HS-5 (cell line): ENCODE data around the gene ENKD1.

Experiments
- DNase-seq: peaks from one replicate; pipeline ENCODE4 v3.0.0-alpha.2; 2012; ENCODE audit warnings: low read depth

ENKD1 gene

DNA sequence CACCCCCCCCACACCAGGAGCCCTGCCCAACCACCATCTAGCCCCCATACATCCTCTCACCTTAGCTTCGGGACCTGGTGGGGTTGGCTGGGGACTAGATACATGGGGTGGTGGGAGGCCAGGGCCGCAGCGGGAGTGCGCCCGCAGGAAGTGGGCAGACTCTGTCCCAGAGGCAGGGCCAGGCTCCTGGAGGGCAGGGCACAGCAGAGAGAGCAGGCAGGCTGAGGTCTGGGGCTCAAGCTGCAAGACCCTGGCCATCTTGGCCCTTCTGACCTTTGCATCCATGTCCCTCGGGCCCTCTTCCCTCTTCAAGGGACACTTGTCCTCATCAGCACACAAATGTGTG, 2.7 kb downstream of the ENKD1 start:
- no peak for DNase-seq

DNA sequence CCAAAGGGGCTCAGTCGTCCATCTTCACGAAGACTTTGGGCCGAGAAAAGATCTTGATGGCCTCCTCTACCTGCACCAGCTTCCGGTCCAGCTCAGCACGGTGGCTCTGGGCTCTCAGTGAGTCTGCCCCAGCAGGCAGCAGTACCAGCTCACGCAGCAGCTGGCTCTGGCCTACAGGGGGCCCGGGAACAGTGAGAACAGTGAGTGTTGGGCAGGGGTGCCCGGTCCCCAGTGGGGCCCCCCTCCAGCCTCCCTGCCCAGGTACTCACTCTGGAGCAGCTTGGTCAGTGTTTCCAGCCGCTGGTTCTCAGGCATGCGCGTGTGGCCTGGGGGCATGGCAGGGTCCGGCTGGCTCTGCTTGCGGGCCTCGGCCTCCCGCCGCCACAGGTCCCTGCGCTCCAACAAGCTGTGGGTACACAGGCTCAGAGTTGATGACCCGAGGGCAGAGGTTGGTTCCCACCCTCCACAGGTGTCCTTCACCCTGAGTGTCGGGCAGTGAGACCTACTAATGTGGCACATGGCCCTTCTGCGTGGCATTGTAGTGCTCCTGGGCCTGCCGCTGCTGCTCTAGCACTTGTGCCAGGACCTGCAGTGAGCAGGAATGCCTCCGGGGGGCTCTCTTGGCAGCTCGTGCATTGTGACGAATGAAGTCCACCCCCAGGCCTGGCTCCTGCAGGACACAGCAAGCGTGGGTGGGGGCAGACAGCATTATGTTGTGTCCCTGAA, 3.2 kb downstream of the ENKD1 start:
- DNase-seq, result no peak

DNA sequence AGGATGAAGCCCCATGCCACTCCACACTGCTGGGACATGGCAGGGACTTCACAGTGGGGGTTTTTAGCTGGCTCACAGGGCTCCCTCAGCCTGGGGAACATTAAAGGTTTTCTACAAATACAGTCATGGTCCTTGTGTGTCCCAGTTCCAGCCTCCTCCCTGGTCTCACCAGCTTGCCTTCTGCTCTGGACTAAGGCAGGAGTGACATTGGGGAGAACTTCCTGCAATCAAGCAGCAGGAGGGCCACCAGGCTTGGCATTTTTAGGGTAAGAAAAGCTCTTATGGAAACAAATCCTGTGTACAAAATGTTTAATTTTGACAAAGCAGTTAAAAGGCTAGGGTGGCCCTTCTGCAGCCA, 3.9 kb downstream of the ENKD1 start:
- no peak for DNase-seq

GRCh38 chr16:67661886-67662652, 4.5 kb downstream of the ENKD1 start:
- no peak for DNase-seq

DNA sequence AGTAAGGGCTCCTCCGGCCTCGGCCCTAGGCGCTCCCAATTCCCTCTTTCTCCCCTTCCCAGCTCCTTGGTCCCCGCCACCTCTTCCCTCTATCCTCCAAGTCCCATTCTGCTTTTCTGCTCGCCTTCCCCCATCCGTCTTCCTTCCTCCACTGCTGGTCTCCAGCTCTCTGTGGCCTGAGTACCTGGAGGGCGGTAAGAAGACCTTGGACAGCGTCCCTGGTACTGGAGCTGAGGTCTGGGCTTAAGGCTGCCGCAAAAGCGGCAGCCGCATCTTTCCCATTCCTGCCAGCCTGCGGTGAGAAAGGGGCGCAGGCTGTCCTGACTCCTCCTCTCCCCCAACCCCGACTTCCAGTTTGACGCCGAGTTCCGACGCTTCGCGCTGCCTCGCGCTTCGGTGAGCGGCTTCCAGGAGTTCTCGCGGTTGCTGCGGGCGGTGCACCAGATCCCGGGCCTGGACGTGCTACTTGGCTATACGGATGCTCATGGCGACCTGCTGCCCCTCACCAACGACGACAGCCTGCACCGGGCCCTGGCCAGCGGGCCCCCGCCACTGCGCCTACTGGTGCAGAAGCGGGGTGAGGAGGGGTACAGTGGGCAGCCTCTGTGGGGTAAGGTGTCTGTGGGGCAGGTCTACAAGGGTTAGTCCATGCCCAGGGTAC, 5.3 kb downstream of the ENKD1 start:
- DNase-seq, result no peak

GRCh38 chr16:67660564-67661028, 6.0 kb downstream of the ENKD1 start, which contains the start of gene PARD6A:
Gene PARD6A, plus strand, starts transcription at chr16:67660960. Its CDS starts 79 bp downstream, at chr16:67661039.
- peak; percentile 68 for DNase-seq

DNA sequence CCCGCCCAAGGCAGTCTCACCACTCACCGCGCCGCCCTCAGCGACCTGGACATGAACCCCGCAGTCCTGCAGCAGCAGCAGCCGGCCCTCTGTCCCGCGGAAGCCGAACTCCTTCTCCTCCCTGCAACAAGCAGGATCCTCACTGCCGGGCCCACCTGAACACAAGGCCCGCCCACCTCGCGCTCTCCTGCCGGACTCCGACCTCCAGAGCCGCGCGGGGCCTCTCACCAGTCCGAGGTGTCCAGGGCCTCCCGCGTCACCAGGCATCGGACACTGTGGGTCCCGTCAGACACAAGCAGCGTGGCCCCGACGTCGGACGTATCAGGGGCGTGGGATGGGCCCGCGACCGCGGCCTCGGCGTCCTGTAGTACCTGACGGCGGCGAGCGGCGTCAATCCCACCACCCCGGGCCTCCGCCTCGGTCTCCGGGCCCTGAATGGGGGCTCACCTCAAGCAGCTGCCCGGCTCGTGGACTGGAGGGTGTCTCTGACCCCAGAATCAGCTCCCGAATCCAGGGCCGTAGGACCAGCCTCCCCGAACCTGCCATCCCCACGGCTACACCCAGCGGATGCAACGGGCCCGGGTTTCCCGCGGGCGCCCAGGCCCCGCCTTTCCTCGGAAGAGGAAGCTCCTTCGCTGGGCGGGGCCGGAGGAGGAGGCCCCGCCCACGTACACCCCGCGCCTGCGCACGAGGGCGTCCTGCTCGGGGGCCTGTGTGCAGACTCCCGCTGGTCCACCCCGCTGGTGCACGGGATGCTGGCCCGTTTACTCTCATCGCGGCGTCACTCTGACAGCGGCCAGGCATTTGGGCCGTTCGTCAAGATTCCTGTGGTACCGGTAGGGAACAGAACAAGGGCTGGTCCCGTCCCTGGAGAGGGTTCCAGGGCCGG, 6.6 kb downstream of the ENKD1 start, which contains the start of gene ACD:
Gene ACD, minus strand, starts transcription at position 586 of the 889 bp plus-strand sequence. Its CDS starts 40 bp downstream, at position 546.
- no peak for DNase-seq

DNA sequence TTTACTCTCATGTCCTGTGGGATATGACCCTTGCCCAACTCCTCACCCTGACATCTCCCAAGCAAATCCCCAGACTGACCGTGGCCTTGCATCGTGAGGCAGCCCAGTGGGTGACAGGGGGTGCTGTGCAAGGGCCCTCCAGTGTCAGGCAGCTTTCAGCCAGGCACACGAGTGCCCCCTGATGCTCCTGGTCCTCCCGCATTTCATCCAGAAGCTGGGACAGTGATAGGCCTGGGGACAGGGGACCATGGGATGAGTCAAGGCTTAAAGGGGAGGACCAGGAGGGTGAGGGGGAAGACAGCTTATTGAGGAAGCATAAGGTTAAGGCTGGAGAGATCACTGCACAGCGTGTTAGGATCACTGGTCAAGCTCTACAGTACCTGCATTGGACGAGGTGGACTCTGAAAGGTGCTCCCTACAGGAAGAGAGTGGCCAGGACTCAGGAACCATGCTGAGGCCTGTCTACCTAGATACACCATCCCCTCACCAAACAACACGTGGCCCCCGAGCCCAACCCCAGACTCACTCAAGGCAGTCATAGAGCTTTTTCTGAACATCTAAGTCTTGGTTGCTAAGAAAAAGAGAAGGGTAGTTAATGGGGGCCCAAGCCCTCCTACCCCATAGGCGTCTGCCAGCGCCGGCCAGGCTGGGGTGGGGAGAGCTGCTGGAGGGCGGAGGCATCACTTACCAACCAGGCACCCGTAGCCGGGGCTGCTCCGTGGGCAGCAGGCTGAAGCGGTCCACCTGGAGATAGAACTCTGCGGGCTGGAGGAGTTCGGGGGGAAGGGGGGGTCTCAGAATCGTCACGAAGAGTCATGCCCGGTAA, 7.5 kb downstream of the ENKD1 start:
- no peak for DNase-seq

GRCh38 chr16:67657751-67658518, 8.6 kb downstream of the ENKD1 start:
- DNase-seq, result no peak

- no peak for DNase-seq
These were observed 9.4 kb downstream of the ENKD1 start for GRCh38 chr16:67657017-67657608.

DNA sequence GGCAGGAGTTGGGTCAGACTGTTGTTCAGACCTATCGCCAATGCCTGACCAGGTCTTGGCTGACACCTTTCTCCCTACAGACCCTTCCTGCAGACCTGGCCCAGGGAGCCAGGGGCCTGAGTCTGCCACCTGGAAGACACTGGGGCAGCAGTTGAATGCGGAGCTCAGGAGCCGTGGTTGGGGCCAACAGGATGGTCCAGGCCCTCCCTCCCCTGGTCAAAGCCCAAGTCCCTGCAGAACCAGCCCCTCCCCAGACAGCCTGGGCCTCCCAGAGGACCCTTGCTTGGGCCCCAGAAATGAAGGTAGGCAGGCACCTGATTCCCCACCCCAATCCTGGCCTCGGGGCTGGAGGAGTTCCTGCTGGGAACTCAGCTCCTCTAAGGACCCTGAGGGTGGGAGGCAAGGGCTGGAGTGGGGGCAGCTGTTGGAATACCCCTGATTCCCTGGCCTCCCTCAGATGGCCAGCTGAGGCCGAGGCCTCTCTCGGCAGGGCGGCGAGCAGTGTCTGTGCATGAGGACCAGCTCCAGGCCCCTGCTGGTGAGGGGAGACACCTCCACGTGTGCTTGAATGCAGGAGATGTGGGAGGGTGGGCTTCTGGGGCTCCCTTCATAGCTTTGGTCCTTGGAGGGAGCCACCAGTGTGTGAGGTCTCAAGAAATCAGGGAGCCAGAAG, 10.1 kb downstream of the ENKD1 start:
- DNase-seq, result no peak

DNA sequence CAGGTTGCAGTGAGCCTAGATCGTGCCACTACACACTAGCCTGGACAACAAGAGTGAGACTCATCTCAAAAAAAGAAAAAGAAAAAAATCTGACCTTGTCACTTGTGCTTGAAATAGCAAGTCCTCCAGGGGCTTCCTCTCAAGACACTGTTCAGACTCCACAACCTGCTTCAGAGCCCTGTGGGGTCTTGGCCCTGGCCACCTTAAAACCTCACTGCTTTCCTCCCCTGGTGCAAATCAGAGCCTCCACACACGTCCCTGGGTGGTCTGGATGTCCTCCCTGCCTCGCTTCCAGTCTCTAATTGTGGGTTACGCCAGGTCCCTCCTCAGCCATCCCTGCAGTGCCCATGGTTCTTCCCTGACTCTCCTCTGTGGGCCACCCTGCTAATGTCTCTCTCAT, 11.2 kb downstream of the ENKD1 start:
- no peak for DNase-seq

GRCh38 chr16:67654403-67654911, 12.1 kb downstream of the ENKD1 start:
- DNase-seq, result no peak

DNA sequence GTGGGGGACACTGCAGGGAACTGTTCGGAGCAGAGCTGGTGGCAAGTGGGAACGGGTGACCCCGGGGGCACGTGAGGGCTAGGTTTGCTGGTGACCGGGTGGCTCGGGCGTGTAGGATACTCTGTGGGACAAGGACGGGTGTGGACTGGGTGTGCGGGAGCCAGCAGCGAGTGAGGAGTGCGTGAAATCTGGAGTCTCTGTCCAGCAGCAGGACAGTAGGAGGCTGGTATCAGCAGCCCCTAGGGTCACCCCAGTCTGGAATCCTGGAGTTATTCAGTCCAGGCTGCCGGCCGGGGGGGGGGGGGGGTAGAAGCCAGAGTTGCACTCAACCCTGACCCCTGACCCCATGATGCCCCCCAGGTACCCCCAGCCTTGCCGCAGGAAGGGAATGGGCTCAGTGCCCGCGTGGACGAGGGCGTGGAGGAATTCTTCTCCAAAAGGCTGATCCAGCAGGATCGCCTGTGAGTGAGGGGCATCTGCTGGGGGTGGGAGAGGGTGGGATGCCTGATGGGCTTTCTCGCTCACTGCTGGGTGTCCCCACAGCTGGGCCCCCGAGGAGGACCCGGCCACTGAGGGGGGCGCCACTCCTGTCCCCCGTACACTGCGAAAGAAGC, 12.7 kb downstream of the ENKD1 start:
- DNase-seq, result no peak

DNA sequence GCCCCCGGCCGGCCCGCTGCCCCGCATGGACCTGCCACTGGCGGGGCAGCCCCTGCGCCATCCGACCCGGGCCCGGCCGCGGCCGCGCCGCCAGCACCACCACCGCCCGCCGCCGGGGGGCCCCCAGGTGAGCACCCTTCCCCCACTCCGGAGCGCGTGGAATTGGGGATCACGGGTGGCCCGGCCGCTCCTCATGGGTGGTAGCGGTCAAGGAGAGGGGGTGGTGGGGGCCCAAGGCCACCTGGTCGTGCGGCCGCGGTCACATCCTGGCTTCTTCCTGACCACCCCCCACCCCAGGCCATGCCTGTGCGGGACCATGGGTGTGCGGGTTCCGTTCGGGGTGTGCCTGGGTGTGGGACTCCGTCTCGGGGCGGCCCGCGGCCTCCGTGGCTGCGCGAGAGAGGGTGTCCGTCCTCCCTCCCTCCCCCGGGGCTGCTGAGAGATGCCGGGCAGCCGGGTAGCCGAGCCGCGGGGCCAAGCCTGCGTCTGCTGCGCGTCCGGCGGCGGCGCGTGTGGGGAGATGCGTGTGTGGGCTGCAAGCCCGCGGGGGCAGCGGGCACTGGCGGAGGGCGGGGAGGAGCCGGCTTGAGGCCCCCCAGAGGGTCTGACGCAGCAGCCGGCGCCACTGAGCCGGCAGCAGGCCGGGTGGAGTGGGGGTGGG, 13.3 kb downstream of the ENKD1 start:
- no peak for DNase-seq

- DNase-seq, result no peak
These were observed 13.9 kb downstream of the ENKD1 start for GRCh38 chr16:67652578-67653127.

GRCh38 chr16:67651847-67652246, 14.7 kb downstream of the ENKD1 start:
- no peak for DNase-seq

- DNase-seq, result no peak
These were observed 15.5 kb downstream of the ENKD1 start for GRCh38 chr16:67651039-67651438.
